CMK (cell line): ENCODE results near the gene ABCG4.
"Not testable (repeated sequence)": the region's sequence is repeated elsewhere in the genome, so short reads cannot be mapped to it uniquely, and the experiment has no call there.

Source experiments
- DNase-seq: peaks from one replicate; pipeline ENCODE4 v3.0.0-alpha.2; 2010; ENCODE audit warnings: low read depth

The ABCG4 gene

DNA sequence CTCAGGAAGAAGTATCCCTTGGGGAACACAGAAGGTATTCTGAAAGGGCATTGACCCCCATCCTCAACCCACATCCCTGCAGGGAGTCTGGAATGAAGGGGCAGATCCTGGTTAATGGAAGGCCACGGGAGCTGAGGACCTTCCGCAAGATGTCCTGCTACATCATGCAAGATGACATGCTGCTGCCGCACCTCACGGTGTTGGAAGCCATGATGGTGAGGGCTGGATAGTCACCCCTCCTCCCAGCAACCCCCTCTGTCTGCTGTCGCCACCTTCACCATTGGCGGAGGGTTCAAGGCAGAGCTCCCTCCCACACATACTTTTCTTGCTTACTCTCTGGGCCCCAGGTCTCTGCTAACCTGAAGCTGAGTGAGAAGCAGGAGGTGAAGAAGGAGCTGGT, 5.3 kb downstream of the ABCG4 start:
- no peak for DNase-seq

GRCh38 chr11:119155733-119156492, 7.1 kb downstream of the ABCG4 start:
- no peak for DNase-seq

- DNase-seq, result no peak
These were observed 7.6 kb downstream of the ABCG4 start for GRCh38 chr11:119156496-119156895.

DNA sequence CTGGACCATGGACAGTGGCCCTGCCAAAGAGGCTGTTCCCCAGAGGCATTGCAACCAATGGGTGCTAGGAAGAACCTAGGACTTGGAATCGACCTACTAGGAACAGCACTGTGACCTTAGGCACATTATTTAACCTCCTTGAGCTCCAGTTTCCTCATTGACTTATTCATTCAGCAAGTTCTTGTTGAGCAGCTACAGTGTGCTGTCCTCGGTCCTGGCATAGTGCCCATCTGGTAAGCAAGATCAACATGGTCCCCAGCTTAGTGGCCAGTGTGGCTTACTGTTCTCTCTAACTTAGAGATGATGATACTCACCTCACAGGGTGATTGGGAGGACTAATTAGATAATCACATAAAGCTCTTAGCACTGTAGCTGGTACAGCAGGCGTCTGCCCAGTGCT, 8.2 kb downstream of the ABCG4 start:
- no peak for DNase-seq

- no peak for DNase-seq
These were observed 9.6 kb downstream of the ABCG4 start for GRCh38 chr11:119158467-119158866.

DNA sequence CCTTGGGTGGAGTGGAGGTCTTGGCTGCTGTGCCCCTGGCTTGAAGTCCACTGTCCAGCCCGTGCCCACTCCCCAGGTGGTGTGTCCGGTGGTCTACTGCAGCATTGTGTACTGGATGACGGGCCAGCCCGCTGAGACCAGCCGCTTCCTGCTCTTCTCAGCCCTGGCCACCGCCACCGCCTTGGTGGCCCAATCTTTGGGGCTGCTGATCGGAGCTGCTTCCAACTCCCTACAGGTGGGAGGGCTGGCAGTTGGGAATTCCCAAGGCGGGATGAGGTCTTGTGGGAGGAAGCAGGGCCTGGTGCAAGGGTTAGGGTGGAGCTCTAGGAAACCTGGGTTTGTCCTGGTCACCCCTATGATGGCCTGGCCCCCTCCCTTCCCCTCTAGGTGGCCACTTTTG, 11.3 kb downstream of the ABCG4 start:
- no peak for DNase-seq

DNA sequence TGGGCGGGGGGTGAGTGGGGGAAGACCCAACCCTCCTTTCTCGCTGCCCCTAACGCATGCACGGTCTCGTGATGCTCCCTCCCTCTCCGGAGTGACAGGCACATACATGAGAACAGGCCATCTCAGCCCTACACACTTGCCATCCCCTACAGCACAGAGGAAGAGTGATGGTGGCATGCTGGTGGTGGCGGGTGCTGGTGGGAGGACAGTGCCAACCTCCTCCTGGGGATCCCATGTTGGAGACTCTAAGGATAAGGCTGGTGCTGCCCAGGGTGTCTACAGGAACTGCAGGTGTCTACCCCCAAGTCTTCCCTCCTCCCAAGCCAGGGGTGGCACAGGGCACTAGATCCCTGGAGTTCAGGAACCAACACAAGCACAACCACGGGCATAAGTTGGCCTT, 13.0 kb downstream of the ABCG4 start:
- no peak for DNase-seq

GRCh38 chr11:119166368-119167076, 17.7 kb downstream of the ABCG4 start:
- DNase-seq, result no peak

DNA sequence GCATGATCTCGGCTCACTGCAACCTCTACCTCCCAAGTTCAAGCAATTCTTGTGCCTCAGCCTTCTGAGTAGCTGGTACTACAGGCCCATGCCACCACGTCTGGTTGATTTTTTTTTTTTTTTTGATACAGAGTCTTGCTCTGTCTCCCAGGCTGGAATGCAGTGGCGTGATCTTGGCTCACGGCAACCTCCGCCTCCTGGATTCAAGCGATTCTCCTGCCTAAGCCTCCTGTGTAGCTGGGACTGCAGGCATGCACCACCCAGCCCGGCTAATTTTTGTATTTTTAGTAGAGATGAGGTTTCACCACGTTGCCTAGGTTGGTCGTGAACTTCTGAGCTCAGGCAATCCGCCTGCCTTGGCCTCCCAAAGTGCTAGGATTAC, 18.2 kb downstream of the ABCG4 start:
- not testable (repeated sequence) for DNase-seq

DNA sequence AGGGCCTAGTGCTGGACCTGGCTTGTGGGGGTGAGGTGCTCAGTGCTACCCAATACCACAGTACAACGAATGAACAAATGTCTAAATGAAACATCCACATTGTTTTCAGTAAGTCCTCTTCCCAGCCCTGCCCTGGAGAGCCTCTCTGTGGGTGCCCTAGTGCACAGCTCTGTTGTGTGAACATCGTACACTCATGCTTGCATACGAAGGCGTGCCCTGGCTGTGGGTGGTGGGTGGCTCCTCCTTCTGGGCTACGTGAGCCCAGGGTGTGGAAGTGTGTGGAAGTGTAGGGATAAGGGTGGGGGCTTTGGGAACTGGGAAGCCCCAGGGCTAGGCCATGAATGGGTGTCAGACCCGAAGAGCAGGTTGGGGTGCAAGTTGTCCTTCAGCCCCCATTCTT, 19.1 kb downstream of the ABCG4 start:
- no peak for DNase-seq

DNA sequence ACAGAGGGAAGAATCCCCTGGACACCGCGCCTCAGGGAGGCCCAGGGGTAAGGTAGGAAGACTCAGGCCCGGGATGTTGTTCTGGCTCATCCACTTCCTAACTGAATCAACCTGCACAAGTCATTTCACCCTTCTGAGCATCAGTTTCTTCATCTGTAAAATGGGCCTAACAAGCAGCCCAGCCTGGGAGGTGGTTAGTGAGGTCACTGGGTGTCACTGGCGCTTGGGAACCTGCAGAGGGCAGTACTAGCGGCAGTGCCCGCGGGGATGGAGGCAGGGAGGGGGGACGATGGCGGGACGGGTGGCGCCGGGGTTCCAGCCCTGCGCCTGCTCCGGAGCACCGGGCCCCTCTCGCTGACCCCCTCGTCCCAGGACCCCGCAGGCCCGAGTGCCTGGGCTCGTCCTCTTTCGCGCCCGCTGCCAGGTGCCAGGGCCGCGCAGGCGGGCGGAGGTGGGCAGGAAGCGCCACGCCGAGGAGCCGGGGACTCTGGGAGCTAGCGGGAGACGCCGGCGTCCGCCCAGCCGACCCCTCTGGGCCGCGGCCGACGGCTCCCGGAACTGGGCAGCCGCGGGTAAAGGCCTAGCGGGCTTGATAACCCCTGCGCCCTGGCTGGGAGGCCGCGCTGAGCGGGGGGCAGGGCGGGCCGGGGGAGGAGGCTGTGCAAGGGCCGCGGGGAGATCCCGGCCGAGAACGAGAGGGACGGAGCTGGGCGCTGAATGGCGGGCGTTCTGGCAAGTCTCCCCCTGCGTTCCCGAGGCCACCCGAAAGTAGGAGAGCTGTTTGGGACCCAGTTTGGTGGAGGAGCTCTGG, 19.8 kb downstream of the ABCG4 start, which contains the start of gene NLRX1:
Gene NLRX1, plus strand, starts transcription at position 255 of the 811 bp plus-strand sequence. CDS start 2,679 bp downstream, outside the sequence.
- peak; percentile 80 for DNase-seq

DNA sequence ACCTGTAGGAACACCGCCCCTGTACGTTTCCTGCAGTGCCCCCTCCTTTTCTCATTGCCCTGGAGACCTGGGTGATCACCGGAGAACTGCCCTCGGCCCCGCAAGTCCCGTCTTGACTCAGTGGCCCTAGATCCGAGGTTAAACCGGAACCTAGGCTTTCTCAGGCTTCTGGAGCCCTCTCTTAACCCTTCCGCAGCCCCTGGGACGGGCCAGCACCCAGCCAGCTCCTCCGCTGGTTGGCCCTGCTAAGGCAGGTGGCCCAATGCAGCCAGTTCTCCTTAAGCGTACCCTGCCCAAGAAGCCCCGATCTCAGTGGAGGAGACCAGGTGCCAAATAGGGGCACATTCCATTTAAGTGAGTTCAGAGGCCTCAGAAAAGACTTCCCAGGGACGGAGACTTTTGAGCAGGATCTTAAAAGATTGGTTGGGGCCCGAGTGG, 20.4 kb downstream of the ABCG4 start:
- no peak for DNase-seq

GRCh38 chr11:119172513-119172912, 23.7 kb downstream of the ABCG4 start:
- DNase-seq, result peak; percentile 78

DNA sequence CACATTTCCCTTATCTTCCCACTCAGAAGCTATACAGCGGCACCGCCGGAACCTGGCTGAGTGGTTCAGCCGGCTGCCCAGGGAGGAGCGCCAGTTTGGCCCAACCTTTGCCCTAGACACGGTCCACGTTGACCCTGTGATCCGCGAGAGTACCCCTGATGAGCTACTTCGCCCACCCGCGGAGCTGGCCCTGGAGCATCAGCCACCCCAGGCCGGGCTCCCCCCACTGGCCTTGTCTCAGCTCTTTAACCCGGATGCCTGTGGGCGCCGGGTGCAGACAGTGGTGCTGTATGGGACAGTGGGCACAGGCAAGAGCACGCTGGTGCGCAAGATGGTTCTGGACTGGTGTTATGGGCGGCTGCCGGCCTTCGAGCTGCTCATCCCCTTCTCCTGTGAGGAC, 24.6 kb downstream of the ABCG4 start:
- no peak for DNase-seq

- no peak for DNase-seq
These were observed 26.7 kb downstream of the ABCG4 start for GRCh38 chr11:119175493-119176077.

GRCh38 chr11:119178166-119178680, 29.4 kb downstream of the ABCG4 start:
- DNase-seq, result no peak

GRCh38 chr11:119179342-119179741, 30.5 kb downstream of the ABCG4 start:
- DNase-seq, result no peak

GRCh38 chr11:119179983-119180382, 31.1 kb downstream of the ABCG4 start:
- no peak for DNase-seq

- DNase-seq, result no peak
These were observed 32.2 kb downstream of the ABCG4 start for GRCh38 chr11:119180729-119181676.

DNA sequence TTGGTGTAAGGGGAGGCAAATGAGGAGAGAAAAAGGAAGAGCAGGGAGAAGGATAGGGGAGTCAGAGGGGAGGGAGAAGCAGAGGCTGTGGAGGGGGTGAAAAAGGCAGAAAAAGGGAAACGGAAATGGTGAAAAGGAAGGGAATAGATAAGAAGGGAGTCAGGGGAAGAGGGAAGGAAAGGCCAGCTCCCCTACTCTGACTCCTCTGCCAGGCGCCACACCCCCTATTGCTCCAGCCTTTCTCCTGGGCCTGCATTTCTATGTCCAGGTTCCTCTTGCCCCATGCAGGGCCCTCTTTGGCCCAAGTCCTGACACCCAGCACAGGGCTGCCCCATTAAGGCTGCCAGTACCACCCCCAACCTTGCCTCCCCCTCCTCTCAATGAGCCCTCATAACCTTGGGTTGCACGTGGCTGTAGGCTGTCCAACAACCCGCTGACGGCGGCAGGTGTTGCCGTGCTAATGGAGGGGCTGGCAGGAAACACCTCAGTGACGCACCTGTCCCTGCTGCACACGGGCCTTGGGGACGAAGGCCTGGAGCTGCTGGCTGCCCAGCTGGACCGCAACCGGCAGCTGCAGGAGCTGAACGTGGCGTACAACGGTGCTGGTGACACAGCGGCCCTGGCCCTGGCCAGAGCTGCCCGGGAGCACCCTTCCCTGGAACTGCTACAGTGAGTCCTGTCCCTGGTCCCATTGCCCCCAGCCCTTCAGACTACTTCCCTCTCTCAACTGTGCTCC, 33.0 kb downstream of the ABCG4 start:
- no peak for DNase-seq
